Karpas-422 (cell line): Measurements from ENCODE around the gene GRHPR. TPM values are rescaled to one million over a fixed set of nuclear protein-coding genes. Genes with fewer than 3 reads are reported as not detected.

Experiments used
- DNase-seq: peaks from one replicate; pipeline ENCODE4 v3.0.0-alpha.2; 2015
- H2AFZ ChIP-seq: fragments of 200-600 bp; sonication (generic); 2 replicates; pipeline ENCODE4 v1.6.1; 2014; ENCODE audit warnings: antibody characterized with exemption, low read length, mixed read lengths
- H3K27ac ChIP-seq: fragments of 200-600 bp; sonication (generic); 2 replicates; pipeline ENCODE4 v1.5.1; 2014; ENCODE audit warnings: mild to moderate bottlenecking, low read length, moderate library complexity
- H3K27me3 ChIP-seq: fragments of 200-600 bp; sonication (generic); 2 replicates; pipeline ENCODE4 v1.6.1; 2014; ENCODE audit warnings: low read length, mixed read lengths
- H3K36me3 ChIP-seq: fragments of 200-600 bp; sonication (generic); 2 replicates; pipeline ENCODE4 v1.6.1; 2014; ENCODE audit warnings: low read length, mixed read lengths; ENCODE audit not compliant: insufficient read depth
- H3K4me1 ChIP-seq: fragments of 200-600 bp; sonication (generic); 2 replicates; pipeline ENCODE4 v1.6.1; 2014; ENCODE audit warnings: mild to moderate bottlenecking, low read length, mixed read lengths
- H3K4me2 ChIP-seq: fragments of 200-600 bp; sonication (generic); 2 replicates; pipeline ENCODE4 v1.6.1; 2014; ENCODE audit warnings: low read length, low read depth, mild to moderate bottlenecking; ENCODE audit not compliant: poor library complexity, severe bottlenecking
- H3K4me3 ChIP-seq: fragments of 200-600 bp; sonication (generic); 2 replicates; pipeline ENCODE4 v1.5.1; 2014; ENCODE audit warnings: mild to moderate bottlenecking, antibody characterized with exemption, low read length, mixed read lengths
- H3K79me2 ChIP-seq: fragments of 200-600 bp; sonication (generic); 2 replicates; pipeline ENCODE4 v1.6.1; 2014; ENCODE audit warnings: mild to moderate bottlenecking, low read length, mixed read lengths
- H3K9ac ChIP-seq: fragments of 200-600 bp; sonication (generic); 2 replicates; pipeline ENCODE4 v1.6.0; 2014; ENCODE audit warnings: low read length
- H3K9me2 ChIP-seq: fragments of 200-600 bp; sonication (generic), shearing (Covaris generic); replicated peaks from 2 replicates; pipeline ENCODE4 v1.6.0; 2014; ENCODE audit warnings: mild to moderate bottlenecking, low read length, moderate library complexity; ENCODE audit not compliant: insufficient read depth
- H3K9me3 ChIP-seq: fragments of 300-700, 200-600 bp; sonication (generic); 2 replicates; pipeline ENCODE4 v1.6.1; 2014; ENCODE audit warnings: low read length, mixed read lengths
- H4K20me1 ChIP-seq: fragments of 200-600 bp; sonication (generic); 2 replicates; pipeline ENCODE4 v1.6.1; 2014; ENCODE audit warnings: mild to moderate bottlenecking, antibody characterized with exemption, low read length, low read depth; ENCODE audit not compliant: insufficient read depth
- total RNA-seq: library from RNA; depleted of rRNA; stranded (reverse); fragments of >200 nt; shearing (Covaris generic); gene quantifications from 2 replicates; pipeline ENCODE4 v1.2.3, GENCODE V29; 2014; ENCODE audit warnings: low replicate concordance

GRHPR gene
- total RNA-seq, 1 experiment from 2014 or later: 234 TPM

DNA sequence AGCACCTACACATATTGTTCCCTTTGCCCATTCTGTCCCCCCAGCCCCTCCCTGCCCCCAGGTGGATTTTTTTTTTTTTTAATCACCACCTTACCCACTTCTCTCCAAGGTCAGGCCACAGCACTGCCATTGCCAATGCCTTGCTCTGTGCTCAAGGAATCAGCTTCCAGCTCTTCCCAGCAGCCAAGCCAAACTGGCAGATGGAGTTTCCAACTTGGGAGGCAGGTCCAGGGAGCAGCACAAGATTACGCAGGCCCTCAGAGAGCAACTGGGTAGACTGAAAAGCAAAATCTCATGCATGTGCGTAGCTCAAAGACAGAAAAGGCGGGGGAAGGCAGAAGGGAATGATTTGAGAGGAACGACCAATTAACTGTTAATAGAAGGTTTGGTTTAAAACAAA is 15.1 kb downstream of the GRHPR start:
- Histone ChIP-seq H3K27me3 (no peaks in the 10 kb centered on the region), H2AFZ (no peak overlapping the region), H4K20me1 (no peaks in the 10 kb centered on the region), H3K79me2 (peaks cover 24% of the 10 kb centered on the region), H3K4me1 (peaks cover 2% of the 10 kb centered on the region; the same call in 1 of the 2 replicates), H3K27ac (no peak overlapping the region), H3K36me3 (peaks cover 42% of the 10 kb centered on the region), H3K4me2 (no peak overlapping the region), H3K9ac (no peak overlapping the region), H3K4me3 (no peak overlapping the region), H3K9me3 (no peaks in the 10 kb centered on the region), H3K9me2 (no peaks in the 10 kb centered on the region)
- DNase-seq: no peak

DNA sequence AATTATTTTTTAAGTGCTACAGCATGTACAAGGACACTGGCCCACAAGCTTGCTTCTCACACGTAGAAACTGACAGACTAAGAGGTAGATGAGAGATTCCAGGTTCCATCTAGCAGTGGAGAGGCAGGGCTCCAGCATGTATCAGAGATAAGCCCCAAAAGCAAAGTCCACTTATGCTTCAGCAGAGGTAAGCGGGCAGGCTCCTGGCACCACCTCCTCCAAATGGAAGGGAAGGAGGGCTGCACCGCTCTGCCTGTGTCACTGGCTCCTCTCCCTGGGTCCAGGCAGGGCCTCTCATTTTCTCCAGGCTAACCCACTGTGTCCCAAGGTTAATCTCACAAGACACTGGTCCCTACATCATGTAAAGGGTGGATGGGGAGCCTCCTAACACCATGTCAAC is 15.9 kb downstream of the GRHPR start:
- no peak overlapping the region for H3K9ac ChIP-seq
- no peaks in the 10 kb centered on the region for H3K9me2 ChIP-seq
- H3K4me1 ChIP-seq: no peaks in the 10 kb centered on the region
- no peak overlapping the region for H2AFZ ChIP-seq
- no peak overlapping the region for H3K27ac ChIP-seq
- H3K4me2 ChIP-seq: no peak overlapping the region
- no peak overlapping the region for H3K4me3 ChIP-seq
- no peaks in the 10 kb centered on the region for H3K9me3 ChIP-seq
- DNase-seq: no peak
- H3K36me3 ChIP-seq: peaks cover 42% of the 10 kb centered on the region
- H4K20me1 ChIP-seq: no peaks in the 10 kb centered on the region
- peaks cover 28% of the 10 kb centered on the region for H3K79me2 ChIP-seq
- no peaks in the 10 kb centered on the region for H3K27me3 ChIP-seq

DNA sequence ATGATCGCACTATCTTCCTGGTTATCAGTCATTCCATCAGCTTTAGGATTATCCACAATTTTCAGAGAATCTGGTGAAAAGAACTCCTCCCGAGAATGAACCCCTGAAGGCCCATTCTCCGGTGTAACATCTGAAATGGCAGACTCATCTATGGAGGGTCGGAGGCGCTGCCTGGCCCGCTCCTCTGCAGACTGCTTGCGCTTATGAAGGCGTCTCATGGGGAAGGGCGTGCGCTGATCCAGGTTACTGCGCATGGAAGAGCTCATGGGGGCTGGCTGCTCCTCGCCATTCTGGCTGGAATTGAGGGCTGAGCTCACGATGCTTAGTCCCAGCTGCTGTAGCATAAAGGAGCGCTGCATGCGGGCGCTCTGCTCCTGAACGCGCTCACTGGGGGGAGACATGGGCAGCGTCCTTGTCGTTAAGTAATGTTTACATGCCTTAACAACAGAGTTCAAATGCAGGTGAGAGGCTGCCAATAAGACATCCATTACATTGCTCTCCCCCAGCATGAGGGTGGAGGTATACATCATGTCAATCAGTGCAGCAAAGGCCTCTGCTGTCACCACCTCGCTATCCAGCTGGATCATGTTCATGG is 19.4 kb downstream of the GRHPR start:
- no peaks in the 10 kb centered on the region for H3K9me2 ChIP-seq
- peaks cover 24% of the 10 kb centered on the region for H3K36me3 ChIP-seq
- DNase-seq: no peak

DNA sequence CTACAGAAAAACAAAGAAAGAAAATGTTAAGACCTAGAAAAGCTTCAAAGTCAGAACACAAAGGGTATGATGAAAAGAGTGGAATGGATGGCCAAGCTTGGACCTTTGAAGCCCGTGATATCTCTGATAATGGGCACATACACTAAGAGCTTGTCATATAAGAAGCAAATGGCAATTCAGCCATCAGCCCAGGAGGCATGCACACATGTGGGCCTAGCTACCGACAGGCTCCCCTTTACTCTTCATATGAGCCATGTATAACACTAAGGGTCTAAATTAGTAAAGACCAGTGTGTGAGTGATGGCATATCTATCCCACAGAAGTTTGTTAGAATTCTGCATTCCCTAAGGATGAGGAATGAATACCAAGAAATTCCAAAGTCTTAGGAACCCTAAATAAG is 20.1 kb downstream of the GRHPR start:
- H2AFZ ChIP-seq: no peak overlapping the region
- no peak overlapping the region for H3K9ac ChIP-seq
- H3K4me1 ChIP-seq: no peaks in the 10 kb centered on the region
- DNase-seq: no peak
- no peak overlapping the region for H3K4me2 ChIP-seq
- peaks cover 17% of the 10 kb centered on the region for H3K36me3 ChIP-seq
- no peak overlapping the region for H3K4me3 ChIP-seq
- H3K79me2 ChIP-seq: peaks cover 53% of the 10 kb centered on the region
- no peaks in the 10 kb centered on the region for H4K20me1 ChIP-seq
- no peaks in the 10 kb centered on the region for H3K9me2 ChIP-seq
- no peaks in the 10 kb centered on the region for H3K27me3 ChIP-seq
- H3K27ac ChIP-seq: no peak overlapping the region
- H3K9me3 ChIP-seq: no peaks in the 10 kb centered on the region

More for the DNA sequence above, 19.4 kb downstream of the GRHPR start:
- Histone ChIP-seq H3K4me2 (no peak overlapping the region), H3K27me3 (no peaks in the 10 kb centered on the region), H2AFZ (no peak overlapping the region), H3K4me3 (no peak overlapping the region), H3K27ac (no peak overlapping the region), H3K79me2 (peaks cover 51% of the 10 kb centered on the region), H3K9me3 (no peaks in the 10 kb centered on the region), H3K4me1 (no peaks in the 10 kb centered on the region), H3K9ac (no peak overlapping the region), H4K20me1 (no peaks in the 10 kb centered on the region)

DNA sequence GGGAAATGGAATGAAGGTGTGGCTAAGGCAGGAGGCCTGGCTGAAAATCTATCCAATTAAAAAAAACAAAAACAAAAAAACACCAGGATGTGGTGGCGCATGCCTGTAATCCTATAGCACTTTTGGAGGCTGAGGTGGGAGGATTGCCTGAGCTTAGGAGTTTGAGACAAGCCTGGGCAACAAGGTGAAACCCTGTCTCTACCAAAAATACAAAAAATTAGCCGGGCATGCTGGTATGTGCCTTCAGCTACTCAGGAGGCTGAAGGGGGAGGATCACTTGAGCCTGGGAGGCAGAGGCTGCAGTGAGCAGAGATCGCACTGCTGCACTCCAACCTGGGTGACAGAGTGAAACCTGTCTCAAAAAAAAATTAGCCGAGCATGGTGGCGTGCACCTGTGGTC is 21.1 kb downstream of the GRHPR start:
- Histone ChIP-seq H3K9me2 (no peaks in the 10 kb centered on the region), H3K4me3 (no peak overlapping the region), H2AFZ (no peak overlapping the region), H3K79me2 (peaks cover 58% of the 10 kb centered on the region), H3K4me2 (no peak overlapping the region), H3K9me3 (no peaks in the 10 kb centered on the region), H3K9ac (no peak overlapping the region), H3K36me3 (peaks cover 16% of the 10 kb centered on the region; the same call in 1 of the 2 replicates), H3K27ac (no peak overlapping the region), H3K27me3 (no peaks in the 10 kb centered on the region), H3K4me1 (no peaks in the 10 kb centered on the region), H4K20me1 (no peaks in the 10 kb centered on the region)
- no peak for DNase-seq

DNA sequence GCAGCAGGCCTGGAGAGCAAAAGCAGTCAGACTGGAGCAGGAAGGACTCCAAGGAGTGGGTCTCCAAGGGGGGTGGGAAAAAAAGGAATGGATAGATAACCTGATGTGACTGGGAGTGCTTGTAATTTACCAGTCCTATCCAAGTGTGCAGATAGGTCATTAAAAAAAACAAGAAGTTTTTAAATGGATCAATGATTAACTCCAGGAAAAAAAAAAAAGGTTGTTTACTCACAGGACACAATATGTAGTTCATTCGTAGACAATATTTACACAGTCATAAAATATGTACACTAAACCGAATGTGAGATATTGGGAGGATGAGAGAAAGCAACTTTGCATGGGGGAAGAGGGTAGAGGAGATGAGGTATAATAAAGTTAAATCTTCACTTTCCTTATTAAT is 22.4 kb downstream of the GRHPR start:
- no peak overlapping the region for H3K27ac ChIP-seq
- no peak overlapping the region for H3K4me3 ChIP-seq
- H3K27me3 ChIP-seq: no peaks in the 10 kb centered on the region
- DNase-seq: no peak
- H3K36me3 ChIP-seq: peaks cover 12% of the 10 kb centered on the region; the same call in 1 of the 2 replicates
- H3K4me1 ChIP-seq: peaks cover 7% of the 10 kb centered on the region
- H4K20me1 ChIP-seq: no peaks in the 10 kb centered on the region
- no peaks in the 10 kb centered on the region for H3K9me2 ChIP-seq
- no peak overlapping the region for H2AFZ ChIP-seq
- H3K79me2 ChIP-seq: peaks cover 67% of the 10 kb centered on the region
- H3K9ac ChIP-seq: no peak overlapping the region
- H3K9me3 ChIP-seq: no peaks in the 10 kb centered on the region
- no peak overlapping the region for H3K4me2 ChIP-seq

DNA sequence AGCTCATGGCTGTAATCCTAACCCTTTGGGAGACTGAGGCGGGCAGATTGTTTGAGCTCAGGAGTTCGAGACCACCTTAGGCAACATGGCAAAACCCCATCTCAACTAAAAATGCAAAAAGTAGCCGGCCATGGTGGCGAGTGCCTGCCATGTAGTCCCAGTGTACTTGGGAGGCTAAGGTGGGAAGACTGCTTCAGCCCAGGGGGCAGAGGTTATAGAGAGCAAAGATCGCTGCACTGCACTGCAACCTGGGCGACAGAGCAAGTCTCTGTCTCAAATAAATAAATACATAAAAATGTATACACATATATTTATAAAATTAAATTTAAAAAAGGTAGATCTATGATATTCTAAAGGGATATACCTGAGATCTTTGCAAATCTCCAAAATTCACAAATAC is 23.3 kb downstream of the GRHPR start:
- H3K4me2 ChIP-seq: no peak overlapping the region
- no peaks in the 10 kb centered on the region for H4K20me1 ChIP-seq
- peaks cover 15% of the 10 kb centered on the region for H3K4me1 ChIP-seq
- H3K9me2 ChIP-seq: no peaks in the 10 kb centered on the region
- peaks cover 76% of the 10 kb centered on the region for H3K79me2 ChIP-seq
- H3K27ac ChIP-seq: no peak overlapping the region
- H3K9ac ChIP-seq: no peak overlapping the region
- H3K36me3 ChIP-seq: peaks cover 11% of the 10 kb centered on the region; the same call in 1 of the 2 replicates
- no peaks in the 10 kb centered on the region for H3K27me3 ChIP-seq
- H3K9me3 ChIP-seq: no peaks in the 10 kb centered on the region
- no peak for DNase-seq
- H3K4me3 ChIP-seq: no peak overlapping the region
- H2AFZ ChIP-seq: no peak overlapping the region

DNA sequence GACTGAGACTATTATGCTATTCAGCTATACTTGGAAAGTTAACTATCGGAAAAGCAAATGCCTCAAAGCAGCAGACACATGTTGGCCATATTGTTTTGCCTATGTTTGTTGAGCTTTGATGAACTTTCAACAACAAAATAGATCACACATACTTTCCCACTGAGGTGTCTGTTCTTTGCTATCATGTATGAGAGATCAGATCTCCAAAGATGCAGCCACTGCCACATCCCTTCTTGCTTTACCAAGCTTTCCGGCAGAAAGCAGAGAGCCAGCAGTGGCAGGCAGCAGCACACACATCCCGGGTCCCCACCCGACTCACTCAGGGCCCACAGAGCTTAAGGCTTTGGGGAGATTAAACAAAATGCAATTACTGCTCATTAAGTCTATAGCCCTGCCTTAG is 23.9 kb downstream of the GRHPR start:
- no peaks in the 10 kb centered on the region for H3K27me3 ChIP-seq
- DNase-seq: no peak
- peaks cover 81% of the 10 kb centered on the region for H3K79me2 ChIP-seq
- no peak overlapping the region for H2AFZ ChIP-seq
- H3K4me2 ChIP-seq: no peak overlapping the region
- H3K27ac ChIP-seq: no peak overlapping the region
- H3K4me1 ChIP-seq: peaks cover 21% of the 10 kb centered on the region
- H3K36me3 ChIP-seq: peaks cover 8% of the 10 kb centered on the region; the same call in 1 of the 2 replicates
- H3K9ac ChIP-seq: no peak overlapping the region
- H3K9me2 ChIP-seq: no peaks in the 10 kb centered on the region
- H4K20me1 ChIP-seq: no peaks in the 10 kb centered on the region
- H3K9me3 ChIP-seq: no peaks in the 10 kb centered on the region
- H3K4me3 ChIP-seq: no peak overlapping the region
